ENCODE results near the gene FBXL7.
A peak's percentile ranks its signal among the peaks of the same experiment; 100 is the strongest.

The FBXL7 gene

DNA sequence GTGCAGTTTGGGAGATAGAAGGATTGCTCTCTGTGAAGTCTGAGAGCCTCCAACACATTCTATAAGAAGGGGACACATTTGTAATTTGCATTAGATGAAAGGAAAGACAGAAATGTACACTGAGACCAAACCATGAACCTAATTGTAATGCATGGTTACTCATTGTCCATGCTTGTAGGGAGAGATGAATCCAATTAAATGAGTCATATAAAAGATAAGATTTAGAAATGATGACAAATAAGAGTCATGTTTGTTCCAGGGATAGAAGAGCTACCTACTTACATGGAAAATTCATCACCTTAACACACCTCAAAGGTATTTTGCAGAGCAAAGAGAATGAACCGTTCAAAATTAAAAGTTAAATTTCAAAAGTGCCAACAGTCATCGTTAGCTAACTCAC is 85.1 kb downstream of the FBXL7 start:
- no peak for DNase-seq

DNA sequence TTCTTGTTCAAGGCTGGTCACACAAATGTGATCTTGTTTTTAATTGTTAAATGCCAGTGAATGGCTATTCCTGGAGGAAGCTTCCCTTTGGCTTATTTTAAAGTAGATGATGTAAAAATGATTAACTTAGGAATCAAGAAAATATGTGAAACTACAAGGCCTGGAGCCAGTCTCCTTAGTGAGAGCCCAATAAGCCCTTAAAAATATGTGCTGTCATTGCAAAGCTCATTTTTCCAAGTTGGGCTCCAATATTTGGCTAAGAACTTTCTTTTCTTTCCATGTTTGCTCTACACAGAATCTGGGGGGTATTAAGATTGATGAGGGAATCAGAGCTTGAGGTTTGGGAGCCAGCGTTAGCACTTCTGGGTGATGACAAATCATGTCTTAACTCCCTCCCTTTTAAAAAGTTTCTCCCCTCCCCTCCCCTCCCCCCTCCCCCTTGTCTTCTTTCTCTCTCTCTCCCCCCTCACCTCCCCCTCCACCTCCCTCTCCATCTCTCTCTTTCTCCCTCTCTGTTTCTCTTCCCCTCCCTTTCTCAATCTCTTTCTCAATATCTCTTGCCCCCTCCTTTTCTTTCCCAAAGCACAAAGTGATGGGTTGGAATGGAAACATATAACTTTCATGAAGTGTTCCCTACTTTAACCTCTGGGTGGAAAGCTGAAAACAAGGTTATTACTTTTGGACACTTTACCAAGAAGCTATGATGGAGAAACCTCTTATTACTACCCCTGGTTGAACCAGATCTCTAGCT is 86.0 kb downstream of the FBXL7 start:
- DNase-seq = no peak

GRCh38 chr5:15587916-15588315 is 87.9 kb downstream of the FBXL7 start:
- no peak for DNase-seq

DNA sequence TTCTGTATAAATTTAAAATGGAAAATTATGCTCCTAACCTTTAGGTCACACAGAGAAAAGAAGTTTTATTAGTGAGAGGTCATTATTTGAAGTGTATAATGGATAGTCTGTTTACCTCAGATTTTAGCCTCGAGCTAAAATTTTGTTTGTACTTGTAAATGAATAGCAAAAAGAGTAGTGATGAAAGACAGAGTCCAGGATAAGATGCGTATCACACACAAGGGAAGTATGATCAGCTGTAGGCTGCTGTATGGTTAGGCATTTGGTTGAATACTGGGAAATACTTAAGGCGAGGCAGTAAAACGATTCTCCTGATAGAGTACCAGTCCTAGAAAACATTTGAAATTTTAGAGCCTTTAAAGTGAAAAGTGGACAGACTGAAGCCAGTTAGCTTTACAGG is 92.7 kb downstream of the FBXL7 start:
- no peak for DNase-seq

DNA sequence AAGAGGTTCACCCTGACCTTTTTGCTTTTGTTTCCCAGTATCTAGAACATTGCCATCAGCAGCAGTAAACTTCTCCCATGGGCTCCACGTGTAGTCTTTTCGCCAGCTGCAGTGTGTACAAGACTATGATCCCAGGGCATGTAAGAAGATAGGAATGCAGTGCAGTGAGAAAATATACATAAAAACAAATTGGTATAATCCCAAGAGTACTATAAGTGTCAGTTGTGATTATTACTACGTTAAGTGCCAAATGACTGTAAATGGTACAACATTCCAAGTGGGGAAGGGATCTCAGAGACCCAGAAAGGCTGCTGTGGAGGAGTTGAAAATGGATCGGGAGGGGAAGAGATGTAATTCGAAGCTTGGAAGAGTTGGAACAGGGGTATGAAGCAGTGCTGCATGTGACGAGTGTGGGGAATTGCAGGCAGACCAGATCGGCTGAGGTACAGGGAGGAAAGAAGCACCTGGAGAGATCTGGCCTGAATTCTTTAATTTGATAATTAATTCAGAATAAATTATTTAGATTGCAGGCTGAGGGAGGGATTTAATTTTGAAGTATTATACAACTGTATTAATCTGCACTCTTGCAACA is 95.1 kb downstream of the FBXL7 start:
- no peak for DNase-seq

- DNase-seq = no peak
Measured at GRCh38 chr5:15595929-15596328, 95.9 kb downstream of the FBXL7 start.

- no peak for DNase-seq
Measured at GRCh38 chr5:15596936-15597335, 97.0 kb downstream of the FBXL7 start.

- no peak for DNase-seq
Measured at GRCh38 chr5:15597804-15598203, 97.8 kb downstream of the FBXL7 start.

DNA sequence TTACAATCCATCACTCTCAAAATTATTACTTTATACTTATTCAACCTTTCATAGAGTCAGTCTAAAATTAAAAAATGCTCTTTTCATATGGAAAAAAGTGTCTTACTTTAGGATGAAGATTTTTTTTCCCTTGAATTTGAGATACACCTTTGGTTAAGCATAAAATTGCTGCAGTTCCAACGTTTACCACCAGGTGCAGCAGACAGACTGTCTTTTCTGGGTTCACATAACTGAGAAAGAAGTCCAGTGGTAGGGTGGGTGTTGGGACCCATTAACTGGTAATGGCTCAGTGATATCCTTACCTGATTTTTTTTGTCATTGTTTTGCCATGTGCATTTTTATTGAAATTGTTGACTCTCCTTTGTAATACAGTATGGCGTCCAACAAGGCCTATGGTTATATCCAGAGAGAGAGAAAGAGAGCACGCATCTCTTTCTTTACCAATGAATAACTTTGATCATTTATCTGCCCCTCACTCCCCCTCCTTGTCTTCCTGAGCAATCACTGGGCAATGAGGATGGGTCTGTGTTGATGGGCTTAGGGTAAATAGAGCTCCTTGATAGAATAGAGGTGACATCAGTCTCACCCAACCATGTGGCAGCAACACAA is 98.4 kb downstream of the FBXL7 start:
- peak; percentile 2 for DNase-seq

- DNase-seq = no peak
Measured at GRCh38 chr5:15600035-15600434, 100.1 kb downstream of the FBXL7 start.

DNA sequence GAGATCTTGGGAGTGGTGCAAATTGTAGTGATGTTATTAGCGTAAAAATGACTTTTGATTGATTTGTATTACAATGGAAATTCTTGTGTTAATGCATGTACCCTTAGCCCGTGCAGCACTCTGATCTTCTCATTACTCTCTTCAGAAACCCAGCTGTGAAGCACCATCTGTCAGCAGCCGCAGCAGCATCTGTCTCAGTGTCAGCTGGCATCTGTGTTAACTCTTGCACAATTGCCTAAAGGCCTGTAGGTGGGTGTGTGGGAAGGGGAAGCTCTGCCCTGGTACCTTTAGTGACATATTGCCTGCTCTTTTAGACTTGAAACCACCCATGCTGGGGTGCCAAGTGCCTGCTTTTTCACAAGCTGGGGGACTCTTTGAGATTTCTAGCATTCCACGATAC is 101.3 kb downstream of the FBXL7 start:
- DNase-seq = no peak

DNA sequence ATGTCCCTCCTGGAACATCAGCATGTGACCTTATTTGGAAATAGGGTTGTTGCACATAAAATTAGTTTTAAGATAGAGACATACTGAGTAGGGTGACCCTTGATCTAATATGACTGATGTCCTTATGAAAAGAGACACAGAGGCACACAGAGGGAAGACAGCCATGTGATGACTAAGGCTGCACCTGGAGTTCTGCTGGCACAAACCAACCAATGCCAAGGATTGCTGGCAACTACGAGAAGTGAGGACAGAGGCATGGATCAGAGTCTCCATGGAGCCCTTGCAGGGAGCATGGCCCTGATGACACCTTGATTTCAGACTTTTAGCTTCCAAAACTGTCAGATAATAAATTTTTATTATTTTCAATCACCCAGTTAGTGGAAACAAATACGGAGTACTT is 101.9 kb downstream of the FBXL7 start:
- DNase-seq = no peak

DNA sequence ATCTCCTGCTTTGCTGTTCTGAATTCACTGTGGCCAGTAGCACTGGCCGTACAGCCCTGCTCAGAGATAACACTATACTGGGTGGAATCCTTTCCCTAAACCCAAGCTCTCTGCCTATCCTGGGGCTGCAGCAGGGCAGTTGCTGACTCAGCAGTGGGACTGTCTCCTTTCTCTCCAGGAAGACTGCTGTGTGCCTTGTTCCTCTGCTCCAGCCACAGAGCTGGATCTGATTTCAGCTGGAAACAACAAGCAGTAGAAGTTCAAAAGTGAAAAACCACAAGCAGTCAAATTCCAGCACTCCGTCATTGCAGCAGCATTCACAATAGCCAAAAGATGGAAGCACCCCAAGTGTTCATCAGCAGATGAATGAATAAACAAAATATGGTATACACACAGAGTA is 105.0 kb downstream of the FBXL7 start:
- DNase-seq = no peak

GRCh38 chr5:15606197-15606596 is 106.2 kb downstream of the FBXL7 start:
- DNase-seq = no peak

GRCh38 chr5:15607076-15607475 is 107.1 kb downstream of the FBXL7 start:
- DNase-seq = no peak

DNA sequence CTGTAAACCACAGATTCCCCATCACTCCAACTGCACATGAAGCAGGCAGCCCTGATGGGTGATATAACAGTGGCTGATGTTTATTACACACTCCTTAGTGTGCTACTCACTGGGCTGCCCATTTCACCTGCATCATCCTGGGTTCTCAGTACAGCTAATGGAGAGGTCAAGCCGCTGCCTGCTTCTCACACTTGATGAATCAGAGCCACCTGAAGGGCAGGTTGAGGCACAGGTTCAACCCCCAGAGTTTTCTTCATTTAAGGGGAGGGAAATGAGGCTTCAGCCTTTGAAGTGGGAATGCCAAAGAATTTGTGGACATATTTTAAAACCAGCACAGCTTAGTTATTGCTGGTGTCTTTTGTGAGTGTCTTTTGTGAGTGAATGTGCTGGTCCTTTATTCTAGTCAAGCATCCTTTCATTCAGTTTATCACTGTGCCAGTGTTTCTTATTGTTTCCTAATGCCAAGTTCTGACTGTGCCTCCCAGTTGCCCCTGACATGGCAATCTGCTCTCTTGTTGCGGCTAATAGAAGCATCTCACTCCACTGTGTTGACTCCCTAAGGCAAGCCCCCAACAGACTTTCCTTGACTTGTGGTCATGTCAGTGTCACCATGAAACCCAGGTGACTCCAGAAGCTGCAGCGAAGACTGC is 109.2 kb downstream of the FBXL7 start:
- DNase-seq = no peak

- DNase-seq = no peak
Measured at GRCh38 chr5:15610216-15610615, 110.2 kb downstream of the FBXL7 start.

- DNase-seq = no peak
Measured at GRCh38 chr5:15611008-15611407, 111.0 kb downstream of the FBXL7 start.

DNA sequence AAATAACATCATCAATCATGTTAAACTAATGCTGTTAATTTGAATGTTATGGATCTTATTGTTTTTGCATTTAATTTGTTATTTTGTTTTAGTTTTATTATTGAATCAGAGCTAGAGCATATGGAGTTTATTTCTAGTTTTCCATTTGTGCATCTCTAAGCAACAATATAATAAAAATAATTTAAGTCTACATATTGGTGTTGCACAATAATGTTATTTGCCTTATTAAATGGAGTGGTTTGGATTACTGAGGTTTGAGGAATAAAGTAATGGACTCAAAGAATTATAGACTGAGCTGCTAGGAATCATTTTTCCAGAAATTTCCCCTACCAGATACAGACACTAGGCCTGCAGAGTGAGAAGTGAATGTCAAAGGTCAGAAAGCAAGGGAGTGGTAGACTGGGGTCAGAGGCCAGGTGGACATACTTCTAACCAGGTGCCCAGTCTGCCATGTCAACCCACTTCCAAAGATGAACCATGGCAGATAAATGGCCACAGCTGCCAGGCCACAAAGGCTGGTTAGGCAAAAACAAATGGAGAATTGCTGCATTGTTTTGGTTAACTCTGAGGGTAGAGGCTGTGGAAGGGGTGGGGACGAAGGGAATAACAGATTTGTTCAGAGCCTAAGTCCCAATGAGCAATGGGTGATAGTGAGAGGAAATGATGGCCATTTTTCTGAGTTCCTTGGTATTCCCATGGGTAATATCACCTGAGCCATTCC is 113.1 kb downstream of the FBXL7 start:
- no peak for DNase-seq

DNA sequence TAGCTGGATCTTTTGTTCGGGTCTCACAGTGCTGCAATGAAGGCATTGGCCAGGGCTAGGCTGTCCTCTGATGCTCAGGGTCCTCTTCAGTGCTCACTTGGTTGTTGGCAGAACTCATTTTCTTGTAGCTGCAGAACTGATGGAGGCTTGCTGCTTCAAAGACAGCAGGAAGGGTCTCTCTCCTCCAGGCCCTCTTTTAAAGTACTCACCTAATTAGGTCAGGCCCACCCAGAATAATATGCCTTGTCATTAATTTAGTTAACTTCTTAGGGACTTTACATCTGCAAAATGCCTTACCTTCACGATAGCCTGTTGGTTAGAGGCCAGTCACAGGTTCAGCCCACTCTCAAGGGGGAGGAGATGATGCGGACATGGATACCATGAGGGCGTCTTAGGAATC is 114.7 kb downstream of the FBXL7 start:
- DNase-seq = no peak

- no peak for DNase-seq
Measured at GRCh38 chr5:15615859-15616258, 115.9 kb downstream of the FBXL7 start.

- no peak for DNase-seq
Measured at GRCh38 chr5:15618938-15619337, 119.0 kb downstream of the FBXL7 start.

DNA sequence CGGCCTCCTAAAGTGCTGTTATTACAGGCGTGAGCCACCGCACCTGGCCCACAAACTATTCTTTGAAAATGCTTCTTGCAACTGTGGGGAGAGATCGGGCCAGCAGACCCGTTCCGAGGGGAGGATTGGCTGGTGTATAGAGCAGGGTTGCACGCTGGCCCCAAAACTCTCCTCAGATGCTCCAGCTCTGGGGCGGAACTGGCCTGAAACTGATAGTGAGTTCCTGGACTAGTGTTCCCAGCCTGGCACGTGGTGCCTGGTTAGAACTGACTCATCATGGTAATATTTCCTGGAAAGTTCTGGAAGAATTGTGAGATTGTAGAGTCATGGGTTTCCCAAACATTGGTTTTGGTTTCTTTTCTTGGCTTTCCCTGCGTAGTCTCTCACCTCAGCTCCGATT is 120.5 kb downstream of the FBXL7 start:
- DNase-seq = no peak

Measured in NCI-H146 (cell line).